HG03558 (cell line): ENCODE data around the gene ARMC2.
"Not testable (repeated sequence)": the region's sequence is repeated elsewhere in the genome, so short reads cannot be mapped to it uniquely, and the experiment has no call there.

ENCODE experiments used
- ATAC-seq: cut with Tn5 transposase; IDR thresholded peaks from one replicate; pipeline ENCODE4 v1.9.1; 2021; ENCODE audit warnings: moderate number of reproducible peaks; ENCODE audit not compliant: unreplicated experiment; ENCODE audit errors: extremely low read depth

ARMC2 gene

DNA sequence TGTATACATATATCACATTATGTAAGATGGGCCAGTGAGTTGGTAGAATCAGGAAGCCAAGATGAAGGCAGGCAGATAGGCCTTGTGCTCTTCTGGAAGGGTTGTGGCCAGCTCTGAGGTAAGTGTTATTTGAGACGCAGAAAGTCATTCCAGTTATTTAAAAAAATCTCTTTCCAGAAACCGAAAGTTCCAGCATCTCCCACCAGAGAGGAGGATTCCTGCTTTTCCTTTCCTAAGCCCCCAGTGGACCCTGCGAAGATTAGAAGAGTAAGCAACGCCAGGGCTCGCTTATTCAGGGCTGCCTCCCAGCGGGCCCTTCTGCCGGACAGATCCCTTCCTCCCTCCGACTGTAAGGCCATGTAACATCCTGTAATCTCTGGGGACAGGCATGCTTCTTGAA is 20.4 kb downstream of the ARMC2 start:
- no peak for ATAC-seq

- ATAC-seq: no peak
These were observed 21.7 kb downstream of the ARMC2 start for GRCh38 chr6:108869876-108870275.

GRCh38 chr6:108870357-108870756 is 22.1 kb downstream of the ARMC2 start:
- ATAC-seq: no peak

GRCh38 chr6:108872141-108872557 is 23.9 kb downstream of the ARMC2 start:
- ATAC-seq: no peak

DNA sequence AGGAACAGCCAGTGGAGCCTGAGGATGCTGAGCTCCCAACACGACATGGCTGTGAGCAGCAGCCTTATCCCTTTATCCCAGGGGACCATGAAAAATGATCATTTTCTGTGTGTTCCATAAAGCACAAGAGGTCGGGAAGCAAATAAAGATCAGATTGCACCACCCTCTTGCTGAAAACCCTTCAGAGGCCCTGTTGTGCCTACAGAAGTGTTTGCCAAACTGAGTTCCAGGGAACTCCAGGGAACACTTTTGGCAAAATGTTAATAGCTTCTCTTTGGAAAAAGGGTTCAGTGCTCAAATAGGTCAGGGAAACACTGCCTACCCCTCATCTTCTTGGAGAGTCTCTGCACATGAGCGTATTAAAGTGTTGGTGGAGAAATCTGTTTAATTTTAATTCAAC is 24.4 kb downstream of the ARMC2 start:
- no peak for ATAC-seq

DNA sequence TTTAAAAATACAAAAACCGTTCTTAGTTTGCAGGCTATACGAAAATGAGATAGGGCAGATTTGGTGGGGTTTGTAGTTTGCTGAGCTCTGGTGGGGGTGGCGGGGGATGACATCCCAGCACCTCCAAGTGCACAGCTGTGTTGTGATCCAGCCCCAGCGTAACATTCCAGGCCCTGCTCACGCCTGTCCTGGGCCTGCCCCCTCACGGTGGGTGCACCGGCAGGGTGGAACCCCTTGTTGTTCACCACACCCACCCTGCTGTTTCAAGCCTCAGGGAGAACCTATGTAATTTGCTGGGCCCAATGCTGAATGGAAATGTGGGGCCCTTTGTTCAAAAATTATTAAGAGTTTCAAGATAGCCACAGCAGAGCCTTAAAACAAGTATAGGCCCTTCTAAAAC is 25.0 kb downstream of the ARMC2 start:
- ATAC-seq: no peak

- ATAC-seq: no peak
These were observed 25.7 kb downstream of the ARMC2 start for GRCh38 chr6:108873971-108874370.

DNA sequence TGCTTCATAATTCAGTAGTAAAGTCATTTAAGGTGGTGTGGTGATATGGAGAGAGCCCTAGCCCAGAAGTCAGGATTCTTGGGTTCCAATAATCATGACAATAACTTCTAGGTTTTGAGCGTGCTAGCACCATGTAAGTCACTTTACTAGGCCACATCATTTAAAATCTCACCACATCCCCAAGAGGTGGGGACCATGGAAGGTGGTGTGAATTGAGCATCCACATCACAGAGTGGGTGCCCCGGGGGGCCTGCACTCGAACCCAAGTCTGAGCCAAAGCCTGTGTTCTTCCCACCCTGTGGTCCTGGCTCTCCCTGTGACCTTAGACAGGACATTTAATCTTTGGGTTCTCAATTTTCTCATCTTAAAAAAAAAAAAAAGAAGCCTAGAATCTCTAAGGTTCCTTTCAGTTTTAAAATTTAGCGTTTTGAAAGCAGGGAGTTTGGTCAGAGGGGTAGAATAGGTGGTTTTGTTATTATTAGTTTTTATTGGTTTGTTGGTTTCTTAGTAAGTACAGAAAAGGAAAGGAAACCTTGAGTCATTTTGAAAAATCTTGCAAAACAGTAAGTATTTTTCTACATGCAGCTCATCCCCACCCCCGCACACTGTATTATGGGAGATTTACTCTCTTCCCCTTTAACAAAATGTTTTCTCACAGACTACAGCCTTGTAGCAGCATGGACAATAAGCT is 26.4 kb downstream of the ARMC2 start:
- ATAC-seq: peak; percentile 88

- ATAC-seq: no peak
These were observed 26.9 kb downstream of the ARMC2 start for GRCh38 chr6:108875161-108875555.

DNA sequence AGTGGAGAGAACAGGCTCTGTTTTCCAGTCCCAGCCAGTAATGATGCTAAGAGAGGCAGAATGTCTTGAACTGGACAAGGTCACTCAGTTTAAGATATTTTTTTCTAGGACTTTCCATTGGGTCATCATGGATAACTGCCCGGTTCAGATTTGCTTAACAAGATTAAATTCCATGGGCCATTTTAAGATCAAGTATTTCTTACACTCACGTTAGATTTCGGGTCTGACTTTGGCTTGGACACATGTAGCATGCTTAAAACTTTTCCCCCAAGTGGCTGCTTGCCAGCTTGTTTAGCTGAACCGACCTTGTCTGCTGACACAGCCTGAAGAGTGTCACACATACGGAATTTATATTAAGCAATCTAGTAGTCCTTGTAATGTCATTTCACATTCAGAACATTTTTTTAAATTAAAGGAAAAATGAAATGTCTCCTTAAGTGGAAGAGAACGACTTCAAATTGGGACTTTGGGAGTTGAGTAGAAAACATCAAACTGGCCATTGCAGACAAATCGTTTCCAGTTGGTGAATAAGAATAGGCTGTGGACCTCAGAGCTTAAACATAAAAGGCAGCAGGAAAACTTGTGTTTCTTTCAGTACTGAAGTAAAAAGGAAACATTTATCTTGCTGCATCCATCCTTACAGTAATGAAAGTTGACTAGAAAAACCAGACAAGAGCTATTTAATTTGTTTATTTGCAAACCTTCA is 29.0 kb downstream of the ARMC2 start:
- ATAC-seq: no peak

- ATAC-seq: no peak
These were observed 30.7 kb downstream of the ARMC2 start for GRCh38 chr6:108878942-108879341.

DNA sequence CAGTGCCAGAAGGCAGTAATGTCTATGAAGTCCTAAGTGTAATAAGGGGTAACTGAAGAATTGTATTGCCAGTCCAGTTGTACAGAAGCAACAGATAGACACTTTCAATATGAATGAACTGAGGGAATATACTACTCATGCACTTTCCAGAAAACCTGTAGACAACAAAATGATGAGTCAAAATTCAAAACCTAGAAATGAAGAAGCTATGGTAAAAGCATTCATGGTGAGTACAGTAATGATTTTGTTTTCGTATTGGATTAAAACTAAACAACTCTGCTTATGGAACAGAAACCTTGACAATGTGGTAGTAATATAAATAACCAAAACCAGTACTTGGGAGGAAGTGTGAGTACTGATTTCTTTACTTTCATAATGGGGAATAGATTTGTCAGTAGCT is 35.0 kb downstream of the ARMC2 start:
- ATAC-seq: peak; percentile 79

DNA sequence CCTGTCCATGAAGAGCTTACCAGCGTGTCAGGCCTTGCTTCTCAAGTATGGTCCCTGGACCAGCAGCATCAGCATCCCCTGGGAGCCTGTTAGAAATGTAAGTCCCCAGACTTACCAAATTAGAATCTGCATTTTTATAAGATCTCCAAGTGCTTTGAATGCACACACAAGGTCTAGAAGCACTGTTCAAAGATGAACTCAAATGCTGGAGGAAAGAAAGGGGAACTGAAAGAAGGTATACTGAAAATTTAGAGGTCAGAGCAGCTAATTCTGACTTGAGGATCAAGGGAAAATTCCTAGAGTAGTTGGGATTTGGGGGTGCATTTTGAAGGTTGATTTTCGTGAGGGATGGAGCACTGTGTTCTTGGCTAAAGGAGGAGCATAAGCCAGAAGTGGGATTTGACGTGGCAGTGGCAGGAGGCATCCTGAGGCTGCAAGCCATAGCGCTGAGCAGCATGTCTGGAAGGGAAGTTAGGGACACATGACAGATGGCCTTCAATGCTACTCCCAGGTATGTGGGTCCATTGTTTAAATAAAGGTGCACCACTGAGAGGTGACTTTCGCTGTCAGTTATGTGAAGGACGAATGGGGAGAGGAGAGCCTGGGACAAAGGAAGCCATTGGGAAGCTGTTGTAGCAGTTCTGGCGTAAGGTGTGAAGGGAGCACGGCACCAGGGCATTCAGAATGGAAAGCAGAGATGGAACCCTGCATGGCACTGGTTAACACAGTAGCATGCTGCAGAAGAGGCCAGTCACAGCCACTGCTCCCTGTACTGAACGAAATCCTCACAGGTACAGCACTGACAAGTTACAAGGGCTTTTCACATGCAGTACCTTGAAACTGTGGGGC is 36.2 kb downstream of the ARMC2 start:
- ATAC-seq: no peak

DNA sequence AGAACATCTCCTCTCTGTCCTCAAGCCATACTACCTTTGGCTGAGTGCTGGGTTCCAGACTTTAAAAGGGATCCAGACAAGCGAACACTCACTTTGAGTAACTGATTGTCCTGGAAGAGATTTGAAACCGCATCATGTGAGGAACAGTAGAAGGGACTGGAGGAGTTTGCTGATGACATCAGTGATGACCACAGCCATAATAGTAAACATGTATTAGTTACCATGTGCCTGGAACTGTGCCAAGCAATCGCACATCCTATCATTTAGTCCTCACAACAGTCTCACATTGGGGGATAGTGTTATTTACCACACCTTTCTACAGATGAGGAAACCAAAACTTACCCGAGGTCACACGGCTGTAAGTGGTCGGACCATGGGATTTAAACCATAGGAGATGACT is 39.8 kb downstream of the ARMC2 start:
- no peak for ATAC-seq

GRCh38 chr6:108888745-108889144 is 40.5 kb downstream of the ARMC2 start:
- ATAC-seq: no peak

- ATAC-seq: not testable (repeated sequence)
These were observed 42.7 kb downstream of the ARMC2 start for GRCh38 chr6:108890898-108891297.

GRCh38 chr6:108895571-108895970 is 47.3 kb downstream of the ARMC2 start:
- no peak for ATAC-seq

DNA sequence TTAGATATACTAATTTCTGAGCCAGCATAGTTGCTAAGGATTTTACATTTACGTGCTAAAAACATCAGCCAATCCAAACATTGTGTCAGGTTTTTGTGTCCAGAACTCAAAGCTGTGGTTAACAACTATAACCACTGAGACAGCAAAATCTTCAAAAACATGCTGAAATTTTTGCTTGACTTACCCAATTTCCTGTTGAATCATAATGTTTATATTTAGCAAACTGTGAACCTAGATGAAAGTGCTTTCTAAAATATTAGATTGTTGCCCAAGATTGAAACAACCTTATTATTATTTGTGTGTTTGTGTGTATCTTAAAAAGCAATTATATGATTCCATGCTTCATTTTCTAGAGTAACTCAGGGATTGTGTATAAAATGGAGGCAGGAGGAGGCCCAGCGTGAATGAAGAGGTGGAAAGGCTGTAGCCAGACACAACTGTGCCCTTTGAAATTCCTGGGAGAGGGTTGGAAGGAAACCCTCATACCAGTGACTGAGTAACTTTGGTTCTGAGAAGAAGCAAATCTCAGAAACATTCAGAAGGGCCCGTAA is 48.0 kb downstream of the ARMC2 start:
- ATAC-seq: no peak

GRCh38 chr6:108897371-108897770 is 49.1 kb downstream of the ARMC2 start:
- no peak for ATAC-seq

- ATAC-seq: no peak
These were observed 54.2 kb downstream of the ARMC2 start for GRCh38 chr6:108902382-108902792.

DNA sequence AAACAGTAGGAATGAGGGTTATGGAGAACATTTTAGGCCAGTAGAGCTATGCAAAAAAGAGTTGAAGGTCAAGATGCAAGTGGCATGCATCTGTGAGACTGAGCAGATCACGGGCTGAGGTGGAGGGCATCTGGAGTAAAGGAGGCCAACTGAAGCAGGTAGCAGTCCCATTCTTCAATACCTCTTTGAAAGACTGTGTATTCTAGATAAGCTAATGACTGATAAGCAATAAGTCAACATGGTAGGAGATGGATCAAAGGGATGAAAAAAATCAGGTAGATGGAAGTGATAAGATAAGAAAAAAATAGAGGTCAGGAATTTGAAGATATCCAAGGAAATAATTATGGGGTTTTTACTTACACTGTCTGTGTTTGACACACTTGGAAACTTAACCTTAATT is 55.6 kb downstream of the ARMC2 start:
- ATAC-seq: no peak
